IMR-90 (cell line): ENCODE results near the gene PLOD3. TPM values are rescaled to one million over a fixed set of nuclear protein-coding genes. Genes with fewer than 3 reads are reported as not detected.

Experiments
- ATAC-seq: fragments of 200-7000 bp; cut with Tn5 transposase; 2 replicates; pipeline ENCODE4 v1.9.1; 2020; ENCODE audit warnings: low read depth, mild to moderate bottlenecking, moderate library complexity
- BruUV-seq: library from RNA; stranded (reverse); fragments of 400-500 nt; replicated peaks from 2 replicates; lab custom pipeline; 2021; lab: Mats Ljungman, UMichigan
- CTCF ChIA-PET: fragments of 300-600 bp; formaldehyde crosslinking; extraction: SDS; loops from one replicate; lab custom pipeline; 2021; ENCODE audit warnings: antibody characterized with exemption; lab: Yijun Ruan, JAX
- POLR2A ChIA-PET: fragments of 300-600 bp; sonication (Branson Sonifier 250); formaldehyde crosslinking; loops from one replicate; lab custom pipeline; 2022; ENCODE audit warnings: antibody characterized with exemption; ENCODE audit not compliant: unreplicated experiment; lab: Charles Lee
- DNase-seq: peaks from one replicate; pipeline ENCODE4 v3.0.0; 2013
- H2AFZ ChIP-seq: replicated peaks from 2 replicates; pipeline ENCODE3; 2013; ENCODE audit warnings: low read length, mild to moderate bottlenecking; ENCODE audit not compliant: poor library complexity
- H2AK5ac ChIP-seq: 2 replicates; pipeline ENCODE4 v1.6.1; 2013; ENCODE audit warnings: low read depth, low read length, inconsistent platforms
- H2AK9ac ChIP-seq: replicated peaks from 2 replicates; pipeline ENCODE3; 2013; ENCODE audit warnings: mild to moderate bottlenecking, low read depth, low read length, moderate library complexity; ENCODE audit not compliant: poor library complexity
- H2BK120ac ChIP-seq: 2 replicates; pipeline ENCODE4 v1.6.1; 2013; ENCODE audit warnings: low read depth, low read length, inconsistent platforms
- H2BK15ac ChIP-seq: 3 replicates; pipeline ENCODE4 v1.6.1; 2013; ENCODE audit warnings: low read depth, low read length, inconsistent platforms
- H2BK20ac ChIP-seq: 2 replicates; pipeline ENCODE4 v1.6.1; 2013; ENCODE audit warnings: low read depth, mild to moderate bottlenecking, inconsistent platforms, low read length, moderate library complexity
- H2BK5ac ChIP-seq: 2 replicates; pipeline ENCODE4 v1.6.1; 2013; ENCODE audit warnings: mild to moderate bottlenecking, low read depth, low read length, inconsistent platforms; ENCODE audit not compliant: poor library complexity, severe bottlenecking
- H3K14ac ChIP-seq: replicated peaks from 2 replicates; pipeline ENCODE4 v1.6.1; 2013; ENCODE audit warnings: low read depth, low read length, inconsistent platforms
- H3K18ac ChIP-seq: 2 replicates; pipeline ENCODE4 v1.6.1; 2013; ENCODE audit warnings: low read depth, low read length, control low read depth
- H3K23ac ChIP-seq: 2 replicates; pipeline ENCODE4 v1.6.1; 2013; ENCODE audit warnings: low read depth, low read length, inconsistent platforms
- H3K27ac ChIP-seq: 2 replicates; pipeline ENCODE4 v1.5.1; 2013; ENCODE audit warnings: mild to moderate bottlenecking, control low read depth, low read length; ENCODE audit not compliant: insufficient read depth
- H3K27me3 ChIP-seq: 2 replicates; pipeline ENCODE4 v1.6.1; 2013; ENCODE audit warnings: low read length; ENCODE audit not compliant: control insufficient read depth, insufficient read depth
- H3K36me3 ChIP-seq: 2 replicates; pipeline ENCODE4 v1.6.1; 2013; ENCODE audit warnings: low read length, mixed read lengths; ENCODE audit not compliant: control insufficient read depth, insufficient read depth
- H3K4ac ChIP-seq: 2 replicates; pipeline ENCODE4 v1.6.1; 2013; ENCODE audit warnings: low read depth, low read length, inconsistent platforms
- H3K4me1 ChIP-seq: 2 replicates; pipeline ENCODE4 v1.6.1; 2013; ENCODE audit warnings: low read length, mixed read lengths; ENCODE audit not compliant: control insufficient read depth, insufficient read depth
- H3K4me2 ChIP-seq: 2 replicates; pipeline ENCODE4 v1.6.1; 2013; ENCODE audit warnings: low read depth, mild to moderate bottlenecking, control low read depth, low read length, moderate library complexity
- H3K4me3 ChIP-seq: 2 replicates; pipeline ENCODE4 v1.5.1; 2013; ENCODE audit warnings: low read depth, mild to moderate bottlenecking, control low read depth, low read length, moderate library complexity; ENCODE audit not compliant: insufficient read depth
- H3K56ac ChIP-seq: 2 replicates; pipeline ENCODE4 v1.6.1; 2013; ENCODE audit warnings: low read length, inconsistent platforms; ENCODE audit not compliant: insufficient read depth; ENCODE audit errors: extremely low read depth
- H3K79me1 ChIP-seq, 2 experiments: 2 replicates each; pipeline ENCODE4 v1.6.1; 2013; ENCODE audit warnings: low read length in 2 of 2, inconsistent platforms in 1 of 2, low read depth in 1 of 2
- H3K9ac ChIP-seq: 2 replicates; pipeline ENCODE4 v1.6.1; 2013; ENCODE audit warnings: low read depth, low read length, control low read depth
- H3K9me1 ChIP-seq: 2 replicates; pipeline ENCODE4 v1.6.1; 2013; ENCODE audit warnings: low read length, inconsistent platforms; ENCODE audit not compliant: insufficient read depth
- H3K9me3 ChIP-seq: 2 replicates; pipeline ENCODE4 v1.6.1; 2013; ENCODE audit warnings: low read length; ENCODE audit not compliant: control insufficient read depth, insufficient read depth
- H4K20me1 ChIP-seq: 2 replicates; pipeline ENCODE4 v1.6.1; 2013; ENCODE audit warnings: low read length, inconsistent platforms; ENCODE audit not compliant: insufficient read depth
- H4K5ac ChIP-seq: 2 replicates; pipeline ENCODE4 v1.6.1; 2013; ENCODE audit warnings: mild to moderate bottlenecking, low read depth, low read length, control low read depth
- H4K8ac ChIP-seq, 2 experiments: 2 replicates each; pipeline ENCODE4 v1.6.1; 2013; ENCODE audit warnings: low read depth in 2 of 2, low read length in 2 of 2, control low read depth in 1 of 2, inconsistent platforms in 1 of 2
- H4K91ac ChIP-seq: 2 replicates; pipeline ENCODE4 v1.6.1; 2013; ENCODE audit warnings: low read depth, low read length, inconsistent platforms; ENCODE audit not compliant: insufficient read depth
- FOS ChIP-seq: fragments of 150-350 bp; IDR thresholded peaks from 2 replicates; pipeline ENCODE4 v1.6.1; 2016; ENCODE audit warnings: low read depth, low read length
- MXI1 ChIP-seq: IDR thresholded peaks from 2 replicates; pipeline ENCODE4 v1.6.1; 2012; ENCODE audit warnings: low read depth, mild to moderate bottlenecking, low read length, moderate library complexity, borderline replicate concordance
- WGBS, 2 experiments: methylation state at CpG; one replicate each; pipeline versions ENCODE4 v1.1.5 to v1.1.7; 2013; ENCODE audit warnings: missing lambda C conversion rate in 2 of 2; ENCODE audit not compliant: insufficient read length in 1 of 2; ENCODE audit errors: extremely low coverage in 2 of 2; 5-methylcytosine and 5-hydroxymethylcytosine counted together
- dilution Hi-C: fragments of 300-500 bp; cut with HindIII; formaldehyde crosslinking; loops from one replicate; pipeline ENCODE4 v1.14.3; 2018; ENCODE audit warnings: low sequenced_read_pairs; ENCODE audit not compliant: unreplicated experiment
- in situ Hi-C: fragments of 300-500 bp; cut with MboI; formaldehyde crosslinking; loops from 3 replicates; pipeline ENCODE4 v1.14.3; 2019; ENCODE audit warnings: low sequenced_read_pairs, inconsistent platforms, mixed read lengths
- intact Hi-C: fragments of 100-400 bp; cut with micrococcal nuclease; formaldehyde crosslinking; loops from 2 replicates; pipeline ENCODE4 v1.10.0; 2022
- polyA plus RNA-seq, 3 experiments: library from polyadenylated mRNA; depleted of rRNA; stranded (reverse); fragments of >200 nt; gene quantifications; 2 replicates each; pipeline ENCODE4 v1.2.3, GENCODE V29; 2012; ENCODE audit warnings: low replicate concordance in 1 of 3
- total RNA-seq: library from RNA; depleted of rRNA; stranded (reverse); fragments of >200 nt; gene quantifications from 2 replicates; pipeline ENCODE4 v1.2.3, GENCODE V29; 2012

The PLOD3 gene
- total and polyA plus RNA-seq, 2 of the 4 experiments (the other 2 are of a cell fraction), result 21.7 to 159 TPM

- in situ Hi-C loops (no loop called here), dilution Hi-C loops (no loop called here), intact Hi-C loops (loop anchor here (1.0 kb wide), 1 partner anchor 25 kb away; no protein-coding TSS in a partner anchor)
- Histone ChIP-seq H3K14ac (no peak overlapping the region; the same call in 1 of the 2 replicates), H3K27me3 (peaks cover 65% of the 10 kb centered on the region), H3K4me2 (peak overlapping the region; percentile 83), H3K18ac (peak overlapping the region; percentile 8; the same call in 1 of the 2 replicates), H3K56ac (no peak overlapping the region), H3K9ac (no peak overlapping the region), H4K8ac (peak overlapping the region in 1 of 2 experiments; percentile 5; a peak in 1 of 4 replicates), H2BK120ac (peak overlapping the region; percentile 59), H2AK9ac (peak overlapping the region; percentile 48), H2AK5ac (peak overlapping the region; percentile 82), H2BK5ac (peak overlapping the region; percentile 3), H2AFZ (peak overlapping the region; percentile 83), H4K5ac (no peak overlapping the region), H3K4me1 (peaks cover 18% of the 10 kb centered on the region), H3K27ac (no peak overlapping the region), H4K20me1 (peaks cover 9% of the 10 kb centered on the region; the same call in 1 of the 2 replicates), H3K79me1 (peaks cover 0 to 3% of the 10 kb centered on the region in 2 experiments; a peak in 1 of 4 replicates), H2BK15ac (peak overlapping the region; percentile 76; the same call in 2 of the 3 replicates), H3K4me3 (no peak overlapping the region), H3K9me3 (peaks cover 2% of the 10 kb centered on the region; the same call in 1 of the 2 replicates), H3K23ac (peak overlapping the region; percentile 91), H4K91ac (no peak overlapping the region; the same call in 1 of the 2 replicates), H3K9me1 (peaks cover 14% of the 10 kb centered on the region), H3K36me3 (no peaks in the 10 kb centered on the region), H2BK20ac (peak overlapping the region; percentile 69), H3K4ac (peak overlapping the region; percentile 79)
- no peak for TF ChIP-seq MXI1
- peak; percentile 65; the same call in 1 of the 2 replicates for TF ChIP-seq FOS
- ChIA-PET POLR2A (interaction anchor here (0.6 kb wide), 1 partner anchor 40 kb away, joined by 4 read pairs; no protein-coding TSS in a partner anchor), CTCF (interaction anchor here (1.0 to 1.9 kb wide), 2 partner anchors 25 kb away, joined by 6 to 8 read pairs; no protein-coding TSS in a partner anchor)
- WGBS, 2 experiments, result 5% methylated on average over 3 of the region's 18 CpGs; no CpG with 5 or more reads in 1 of the 2 experiments
- ATAC-seq (no peak), DNase-seq (no peak)
- BruUV-seq, result no TSS peak
These were observed 48.1 kb downstream of the PLOD3 start for GRCh38 chr7:101169110-101169837.
